SH-SY5Y (cell line): ENCODE data around the gene XYLT1.

Experiments used
- GATA2 ChIP-seq: IDR thresholded peaks from 2 replicates; pipeline ENCODE4 v1.6.1; 2011; ENCODE audit warnings: mild to moderate bottlenecking, low read depth, low read length
- GATA3 ChIP-seq: IDR thresholded peaks from 2 replicates; pipeline ENCODE4 v1.6.1; 2011; ENCODE audit warnings: low read depth, mild to moderate bottlenecking, low read length, moderate library complexity

XYLT1 gene

GRCh38 chr16:17392127-17392856, 78.5 kb downstream of the XYLT1 start:
- TF ChIP-seq GATA2 = no peak
- TF ChIP-seq GATA3 = no peak

- no peak for TF ChIP-seq GATA2
- no peak for TF ChIP-seq GATA3
Measured at GRCh38 chr16:17391715-17392114, 79.0 kb downstream of the XYLT1 start.

GRCh38 chr16:17389384-17389783, 81.4 kb downstream of the XYLT1 start:
- no peak for TF ChIP-seq GATA2
- TF ChIP-seq GATA3 = no peak

GRCh38 chr16:17387256-17387655, 83.5 kb downstream of the XYLT1 start:
- no peak for TF ChIP-seq GATA3
- TF ChIP-seq GATA2 = no peak

- TF ChIP-seq GATA3 (no peak), GATA2 (no peak)
Measured at GRCh38 chr16:17386229-17386628, 84.5 kb downstream of the XYLT1 start.

GRCh38 chr16:17384471-17384870, 86.3 kb downstream of the XYLT1 start:
- no peak for TF ChIP-seq GATA3
- TF ChIP-seq GATA2 = no peak

GRCh38 chr16:17382949-17383863, 87.6 kb downstream of the XYLT1 start:
- TF ChIP-seq GATA2 = no peak
- TF ChIP-seq GATA3 = no peak

- TF ChIP-seq GATA2 (peak; percentile 88), GATA3 (no peak)
Measured at GRCh38 chr16:17382514-17382913, 88.2 kb downstream of the XYLT1 start.

GRCh38 chr16:17381784-17382183, 89.0 kb downstream of the XYLT1 start:
- TF ChIP-seq GATA2 (no peak), GATA3 (no peak)

- TF ChIP-seq GATA2 (no peak), GATA3 (no peak)
Measured at GRCh38 chr16:17380613-17381012, 90.1 kb downstream of the XYLT1 start.

- TF ChIP-seq GATA2 (peak; percentile 99), GATA3 (peak; percentile 93)
Measured at GRCh38 chr16:17379121-17379571, 91.6 kb downstream of the XYLT1 start.

GRCh38 chr16:17377360-17378324, 93.1 kb downstream of the XYLT1 start:
- TF ChIP-seq GATA3 = no peak
- no peak for TF ChIP-seq GATA2

GRCh38 chr16:17375461-17376304, 95.1 kb downstream of the XYLT1 start:
- TF ChIP-seq GATA2 (peak; percentile 82), GATA3 (no peak)
